Panc1 (cell line): Measurements from ENCODE around the gene LMO1. TPM values are rescaled to one million over a fixed set of nuclear protein-coding genes. Genes with fewer than 3 reads are reported as not detected.

Source experiments
- ATAC-seq: fragments of 200-7000 bp; cut with Tn5 transposase; 2 replicates; pipeline ENCODE4 v1.9.1; 2020; ENCODE audit warnings: mild to moderate bottlenecking, moderate library complexity
- BruUV-seq: library from RNA; stranded (reverse); fragments of 400-500 nt; replicated peaks from 2 replicates; lab custom pipeline; 2021; lab: Mats Ljungman, UMichigan
- CTCF ChIA-PET: fragments of 300-600 bp; sonication (Branson Sonifier 250); formaldehyde crosslinking; loops from one replicate; lab custom pipeline; 2022; ENCODE audit warnings: antibody characterized with exemption; lab: Charles Lee
- POLR2A ChIA-PET: fragments of 300-600 bp; sonication (Branson Sonifier 250); formaldehyde crosslinking; loops from one replicate; lab custom pipeline; 2022; ENCODE audit warnings: antibody characterized with exemption; lab: Charles Lee
- DNase-seq: peaks from one replicate; pipeline ENCODE4 v3.0.0-alpha.2; 2010; ENCODE audit warnings: low read depth, low spot score
- H3K27ac ChIP-seq: 2 replicates; pipeline ENCODE4 v1.5.1; 2011; ENCODE audit warnings: mild to moderate bottlenecking, low read length, inconsistent platforms
- H3K27me3 ChIP-seq: fragments of 200-500 bp; sonication (Bioruptor generic); 2 replicates; pipeline ENCODE4 v1.6.0; 2014; ENCODE audit warnings: low read length, inconsistent platforms; ENCODE audit not compliant: control insufficient read depth, insufficient read depth
- H3K36me3 ChIP-seq: fragments of 200-500 bp; sonication (Bioruptor generic); 2 replicates; pipeline ENCODE4 v1.5.1; 2014; ENCODE audit warnings: inconsistent platforms, mild to moderate bottlenecking, low read length, moderate library complexity; ENCODE audit not compliant: control insufficient read depth, insufficient read depth
- H3K4me1 ChIP-seq: 2 replicates; pipeline ENCODE4 v1.5.1; 2011; ENCODE audit warnings: inconsistent platforms, mild to moderate bottlenecking, low read length, moderate library complexity; ENCODE audit not compliant: control insufficient read depth, insufficient read depth
- H3K4me3 ChIP-seq, 2 experiments: 2 replicates each; pipeline ENCODE4 v1.5.1; 2011 to 2012; ENCODE audit warnings: low read depth in 2 of 2, low read length in 2 of 2, mild to moderate bottlenecking in 2 of 2, inconsistent platforms in 1 of 2, moderate library complexity in 1 of 2
- H3K9me3 ChIP-seq: fragments of 200-500 bp; sonication (Bioruptor generic); 2 replicates; pipeline ENCODE4 v1.5.1; 2014; ENCODE audit warnings: low read depth, mild to moderate bottlenecking, inconsistent platforms, low read length, moderate library complexity; ENCODE audit not compliant: control insufficient read depth, insufficient read depth
- CTCF ChIP-seq: fragments of 450-650 bp; IDR thresholded peaks from 2 replicates; pipeline ENCODE4 v1.5.1; 2017; ENCODE audit warnings: mild to moderate bottlenecking
- POLR2AphosphoS5 ChIP-seq: IDR thresholded peaks from 2 replicates; pipeline ENCODE4 v1.6.1; 2012; ENCODE audit warnings: mild to moderate bottlenecking, low read depth, low read length, moderate library complexity
- REST ChIP-seq, 2 experiments: IDR thresholded peaks; 2 replicates each; pipeline ENCODE4 v1.6.1; 2011 to 2012; ENCODE audit warnings: low read depth in 2 of 2, control low read depth in 1 of 2, low read length in 1 of 2, mild to moderate bottlenecking in 1 of 2, moderate library complexity in 1 of 2; ENCODE audit not compliant: insufficient read depth in 1 of 2
- SIN3A ChIP-seq: IDR thresholded peaks from 2 replicates; pipeline ENCODE4 v1.6.1; 2012; ENCODE audit warnings: low read depth, mild to moderate bottlenecking, low read length, moderate library complexity, borderline replicate concordance; ENCODE audit not compliant: insufficient read depth
- TCF7L2 ChIP-seq: IDR thresholded peaks from 2 replicates; pipeline ENCODE4 v1.6.1; 2011; ENCODE audit warnings: mild to moderate bottlenecking, low read depth, low read length, inconsistent platforms
- in situ Hi-C: cut with HindIII; loops from 2 replicates; pipeline ENCODE4 v1.10.0; 2016; ENCODE audit warnings: low sequenced_read_pairs, low pct_unique_long_range_greater_than_20kb
- intact Hi-C: fragments of 100-400 bp; cut with micrococcal nuclease; formaldehyde crosslinking; loops from one replicate; pipeline ENCODE4 v1.10.0; 2022; ENCODE audit not compliant: unreplicated experiment
- total RNA-seq: library from RNA; stranded (reverse); gene quantifications from one replicate; pipeline ENCODE4 v1.2.1, GENCODE V29; 2021; ENCODE audit not compliant: unreplicated experiment

Gene LMO1
- total RNA-seq, 1 experiment from 2014 or later, result not detected

- ChIA-PET CTCF (no interaction called here), POLR2A (no interaction called here)
- no peaks in the 10 kb centered on the region for H3K9me3 ChIP-seq
- no peaks in the 10 kb centered on the region for H3K4me1 ChIP-seq
- H3K27me3 ChIP-seq, result no peaks in the 10 kb centered on the region
- no peak overlapping the region for H3K27ac ChIP-seq
- in situ Hi-C loops (no loop called here), intact Hi-C loops (loop anchor here (1.0 to 10.0 kb wide), 3 partner anchors 38 to 341 kb away; partner anchors contain the start of gene LMO1)
- H3K36me3 ChIP-seq, result no peaks in the 10 kb centered on the region
- no TSS peak for BruUV-seq
- ATAC-seq (peak; percentile 81), DNase-seq (peak; percentile 55)
- H3K4me3 ChIP-seq, result no peak overlapping the region
- TF ChIP-seq REST (IDR thresholded peaks at IDR 0.05; ENCODE audit: insufficient read depth in 1 of 2, low read depth in 2 of 2, low read length in 1 of 2), result no peak
- TF ChIP-seq TCF7L2, result no peak
- no peak for TF ChIP-seq SIN3A
- TF ChIP-seq CTCF, result peak; percentile 99
- TF ChIP-seq POLR2AphosphoS5, result peak; percentile 26; the same call in 1 of the 2 replicates
Measured at GRCh38 chr11:8225589-8226036, 38.1 kb downstream of the LMO1 start.

- Histone ChIP-seq H3K4me1 (no peaks in the 10 kb centered on the region), H3K4me3 (no peak overlapping the region), H3K9me3 (no peaks in the 10 kb centered on the region), H3K36me3 (no peaks in the 10 kb centered on the region), H3K27me3 (no peaks in the 10 kb centered on the region), H3K27ac (no peak overlapping the region)
- TF ChIP-seq POLR2AphosphoS5 (no peak), SIN3A (no peak), TCF7L2 (no peak), REST (IDR thresholded peaks at IDR 0.05; ENCODE audit: insufficient read depth in 1 of 2, low read depth in 2 of 2, low read length in 1 of 2) (no peak), CTCF (no peak)
- DNase-seq (no peak), ATAC-seq (no peak)
- intact Hi-C loops (loop anchor here (1.0 to 10.0 kb wide), 3 partner anchors 39 to 342 kb away; partner anchors contain the start of gene LMO1), in situ Hi-C loops (no loop called here)
- POLR2A ChIA-PET, result no interaction called here
- CTCF ChIA-PET, result interaction anchor here (1.1 kb wide), 1 partner anchor 39 kb away, joined by 4 read pairs; the partner anchor contains the start of gene LMO1
- BruUV-seq, result no TSS peak
Measured at GRCh38 chr11:8224711-8225110, 39.0 kb downstream of the LMO1 start.
